Panc1 (cell line): ENCODE results near the gene DAB1. TPM values are rescaled to one million over a fixed set of nuclear protein-coding genes. Genes with fewer than 3 reads are reported as not detected.

Experiments
- ATAC-seq: fragments of 200-7000 bp; cut with Tn5 transposase; 2 replicates; pipeline ENCODE4 v1.9.1; 2020; ENCODE audit warnings: mild to moderate bottlenecking, moderate library complexity
- BruUV-seq: library from RNA; stranded (reverse); fragments of 400-500 nt; replicated peaks from 2 replicates; lab custom pipeline; 2021; lab: Mats Ljungman, UMichigan
- CTCF ChIA-PET: fragments of 300-600 bp; sonication (Branson Sonifier 250); formaldehyde crosslinking; loops from one replicate; lab custom pipeline; 2022; ENCODE audit warnings: antibody characterized with exemption; lab: Charles Lee
- POLR2A ChIA-PET: fragments of 300-600 bp; sonication (Branson Sonifier 250); formaldehyde crosslinking; loops from one replicate; lab custom pipeline; 2022; ENCODE audit warnings: antibody characterized with exemption; lab: Charles Lee
- DNase-seq: peaks from one replicate; pipeline ENCODE4 v3.0.0-alpha.2; 2010; ENCODE audit warnings: low read depth, low spot score
- H3K27ac ChIP-seq: 2 replicates; pipeline ENCODE4 v1.5.1; 2011; ENCODE audit warnings: mild to moderate bottlenecking, low read length, inconsistent platforms
- H3K27me3 ChIP-seq: fragments of 200-500 bp; sonication (Bioruptor generic); 2 replicates; pipeline ENCODE4 v1.6.0; 2014; ENCODE audit warnings: low read length, inconsistent platforms; ENCODE audit not compliant: control insufficient read depth, insufficient read depth
- H3K36me3 ChIP-seq: fragments of 200-500 bp; sonication (Bioruptor generic); 2 replicates; pipeline ENCODE4 v1.5.1; 2014; ENCODE audit warnings: inconsistent platforms, mild to moderate bottlenecking, low read length, moderate library complexity; ENCODE audit not compliant: control insufficient read depth, insufficient read depth
- H3K4me1 ChIP-seq: 2 replicates; pipeline ENCODE4 v1.5.1; 2011; ENCODE audit warnings: inconsistent platforms, mild to moderate bottlenecking, low read length, moderate library complexity; ENCODE audit not compliant: control insufficient read depth, insufficient read depth
- H3K4me3 ChIP-seq, 2 experiments: 2 replicates each; pipeline ENCODE4 v1.5.1; 2011 to 2012; ENCODE audit warnings: low read depth in 2 of 2, low read length in 2 of 2, mild to moderate bottlenecking in 2 of 2, inconsistent platforms in 1 of 2, moderate library complexity in 1 of 2
- H3K9me3 ChIP-seq: fragments of 200-500 bp; sonication (Bioruptor generic); 2 replicates; pipeline ENCODE4 v1.5.1; 2014; ENCODE audit warnings: low read depth, mild to moderate bottlenecking, inconsistent platforms, low read length, moderate library complexity; ENCODE audit not compliant: control insufficient read depth, insufficient read depth
- CTCF ChIP-seq: fragments of 450-650 bp; IDR thresholded peaks from 2 replicates; pipeline ENCODE4 v1.5.1; 2017; ENCODE audit warnings: mild to moderate bottlenecking
- POLR2AphosphoS5 ChIP-seq: IDR thresholded peaks from 2 replicates; pipeline ENCODE4 v1.6.1; 2012; ENCODE audit warnings: mild to moderate bottlenecking, low read depth, low read length, moderate library complexity
- SIN3A ChIP-seq: IDR thresholded peaks from 2 replicates; pipeline ENCODE4 v1.6.1; 2012; ENCODE audit warnings: low read depth, mild to moderate bottlenecking, low read length, moderate library complexity, borderline replicate concordance; ENCODE audit not compliant: insufficient read depth
- TCF7L2 ChIP-seq: IDR thresholded peaks from 2 replicates; pipeline ENCODE4 v1.6.1; 2011; ENCODE audit warnings: mild to moderate bottlenecking, low read depth, low read length, inconsistent platforms
- in situ Hi-C: cut with HindIII; loops from 2 replicates; pipeline ENCODE4 v1.10.0; 2016; ENCODE audit warnings: low sequenced_read_pairs, low pct_unique_long_range_greater_than_20kb
- intact Hi-C: fragments of 100-400 bp; cut with micrococcal nuclease; formaldehyde crosslinking; loops from one replicate; pipeline ENCODE4 v1.10.0; 2022; ENCODE audit not compliant: unreplicated experiment
- total RNA-seq: library from RNA; stranded (reverse); gene quantifications from one replicate; pipeline ENCODE4 v1.2.1, GENCODE V29; 2021; ENCODE audit not compliant: unreplicated experiment
- TF ChIP-seq, protein P1 (sequence below), 2 experiments: IDR thresholded peaks; 2 replicates each; pipeline ENCODE4 v1.6.1; 2011 to 2012; ENCODE audit warnings: low read depth in 2 of 2, control low read depth in 1 of 2, low read length in 1 of 2, mild to moderate bottlenecking in 1 of 2, moderate library complexity in 1 of 2; ENCODE audit not compliant: insufficient read depth in 1 of 2

The DAB1 gene
- total RNA-seq, 1 experiment from 2014 or later = 0.05 TPM

GRCh38 chr1:57341721-57342120 is 82.1 kb downstream of the DAB1 start:
- H3K36me3 ChIP-seq = no peaks in the 10 kb centered on the region
- no peak overlapping the region for H3K4me3 ChIP-seq
- no peak for TF ChIP-seq CTCF
- TF ChIP-seq, protein P1, sequence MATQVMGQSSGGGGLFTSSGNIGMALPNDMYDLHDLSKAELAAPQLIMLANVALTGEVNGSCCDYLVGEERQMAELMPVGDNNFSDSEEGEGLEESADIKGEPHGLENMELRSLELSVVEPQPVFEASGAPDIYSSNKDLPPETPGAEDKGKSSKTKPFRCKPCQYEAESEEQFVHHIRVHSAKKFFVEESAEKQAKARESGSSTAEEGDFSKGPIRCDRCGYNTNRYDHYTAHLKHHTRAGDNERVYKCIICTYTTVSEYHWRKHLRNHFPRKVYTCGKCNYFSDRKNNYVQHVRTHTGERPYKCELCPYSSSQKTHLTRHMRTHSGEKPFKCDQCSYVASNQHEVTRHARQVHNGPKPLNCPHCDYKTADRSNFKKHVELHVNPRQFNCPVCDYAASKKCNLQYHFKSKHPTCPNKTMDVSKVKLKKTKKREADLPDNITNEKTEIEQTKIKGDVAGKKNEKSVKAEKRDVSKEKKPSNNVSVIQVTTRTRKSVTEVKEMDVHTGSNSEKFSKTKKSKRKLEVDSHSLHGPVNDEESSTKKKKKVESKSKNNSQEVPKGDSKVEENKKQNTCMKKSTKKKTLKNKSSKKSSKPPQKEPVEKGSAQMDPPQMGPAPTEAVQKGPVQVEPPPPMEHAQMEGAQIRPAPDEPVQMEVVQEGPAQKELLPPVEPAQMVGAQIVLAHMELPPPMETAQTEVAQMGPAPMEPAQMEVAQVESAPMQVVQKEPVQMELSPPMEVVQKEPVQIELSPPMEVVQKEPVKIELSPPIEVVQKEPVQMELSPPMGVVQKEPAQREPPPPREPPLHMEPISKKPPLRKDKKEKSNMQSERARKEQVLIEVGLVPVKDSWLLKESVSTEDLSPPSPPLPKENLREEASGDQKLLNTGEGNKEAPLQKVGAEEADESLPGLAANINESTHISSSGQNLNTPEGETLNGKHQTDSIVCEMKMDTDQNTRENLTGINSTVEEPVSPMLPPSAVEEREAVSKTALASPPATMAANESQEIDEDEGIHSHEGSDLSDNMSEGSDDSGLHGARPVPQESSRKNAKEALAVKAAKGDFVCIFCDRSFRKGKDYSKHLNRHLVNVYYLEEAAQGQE (IDR thresholded peaks at IDR 0.05; ENCODE audit: insufficient read depth in 1 of 2, low read depth in 2 of 2, low read length in 1 of 2) = no peak
- no peak for TF ChIP-seq SIN3A
- TF ChIP-seq POLR2AphosphoS5 = no peak
- TF ChIP-seq TCF7L2 = no peak
- BruUV-seq = no TSS peak
- in situ Hi-C loops = no loop called here
- ATAC-seq = no peak
- H3K27me3 ChIP-seq = peaks cover 4% of the 10 kb centered on the region
- H3K27ac ChIP-seq = no peak overlapping the region
- DNase-seq = no peak
- no peaks in the 10 kb centered on the region for H3K4me1 ChIP-seq
- ChIA-PET CTCF (no interaction called here), POLR2A (no interaction called here)
- no peaks in the 10 kb centered on the region for H3K9me3 ChIP-seq
- intact Hi-C loops = no loop called here

DNA sequence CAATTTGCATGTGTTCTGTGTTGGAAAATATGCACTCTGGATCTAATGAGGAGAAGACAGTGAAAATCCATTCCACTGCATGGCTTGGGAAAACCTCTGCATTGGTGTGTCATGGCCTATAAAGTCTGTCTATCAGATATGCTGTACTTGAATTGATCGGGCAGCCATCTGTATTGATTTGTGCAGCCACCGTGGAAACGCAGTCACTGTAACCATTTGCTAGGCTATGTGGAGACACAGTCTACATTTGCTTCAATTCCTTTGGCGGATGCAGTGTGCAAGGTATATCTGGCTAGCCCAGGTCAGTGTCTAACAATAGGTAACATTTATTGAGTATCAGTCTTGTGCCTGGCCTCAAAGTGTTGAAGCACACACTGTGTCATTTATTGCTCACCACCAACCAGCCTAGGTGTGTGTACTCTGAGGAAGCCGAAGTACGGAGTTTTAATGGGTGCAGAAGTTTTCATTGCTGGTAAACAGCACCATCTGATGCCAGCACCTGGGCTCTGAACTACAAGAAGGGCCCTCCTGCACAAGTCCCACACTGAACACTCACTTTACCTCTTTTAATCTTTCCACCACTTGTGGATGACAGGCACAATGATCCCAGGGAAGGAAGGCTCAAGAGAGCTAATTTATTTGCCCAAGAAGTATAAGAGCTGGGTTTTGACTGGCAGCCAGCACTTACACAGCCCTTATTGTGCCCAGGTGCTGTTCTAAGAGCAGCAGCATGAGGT is 83.4 kb downstream of the DAB1 start:
- no peaks in the 10 kb centered on the region for H3K4me1 ChIP-seq
- TF ChIP-seq SIN3A (no peak), TCF7L2 (no peak), CTCF (0 out of 2 replicates have a peak, but pooled peaks have one; percentile 8), POLR2AphosphoS5 (no peak)
- TF ChIP-seq, protein P1 (IDR thresholded peaks at IDR 0.05; ENCODE audit: insufficient read depth in 1 of 2, low read depth in 2 of 2, low read length in 1 of 2) = no peak
- DNase-seq (no peak), ATAC-seq (no peak; the same call in 1 of the 2 replicates)
- intact Hi-C loops = no loop called here
- ChIA-PET POLR2A (no interaction called here), CTCF (no interaction called here)
- H3K27me3 ChIP-seq = peaks cover 2% of the 10 kb centered on the region; the same call in 1 of the 2 replicates
- no peak overlapping the region for H3K27ac ChIP-seq
- no peak overlapping the region for H3K4me3 ChIP-seq
- H3K36me3 ChIP-seq = no peaks in the 10 kb centered on the region
- in situ Hi-C loops = no loop called here
- no TSS peak for BruUV-seq
- no peaks in the 10 kb centered on the region for H3K9me3 ChIP-seq
